GM06990 (cell line): ENCODE data around the gene NMNAT2.

Experiments
- DNase-seq: peaks from one replicate; pipeline ENCODE4 v3.0.0-alpha.2; 2011; ENCODE audit not compliant: insufficient read length; ENCODE audit errors: extremely low read depth
- H3K27me3 ChIP-seq: replicated peaks from 2 replicates; pipeline ENCODE4 v1.6.0; 2011; ENCODE audit warnings: low read length; ENCODE audit not compliant: control insufficient read depth, insufficient read depth
- H3K36me3 ChIP-seq: 2 replicates; pipeline ENCODE4 v1.5.1; 2011; ENCODE audit warnings: low read length; ENCODE audit not compliant: control insufficient read depth, insufficient read depth
- H3K4me3 ChIP-seq: replicated peaks from 2 replicates; pipeline ENCODE4 v1.5.1; 2011; ENCODE audit warnings: low read depth, mild to moderate bottlenecking, control low read depth, low read length
- TF ChIP-seq, protein P1 (sequence below): IDR thresholded peaks from 2 replicates; pipeline ENCODE4 v1.5.1; 2011; ENCODE audit warnings: low read length, control low read depth, mild to moderate bottlenecking, inconsistent platforms; ENCODE audit not compliant: insufficient read depth, poor library complexity, severe bottlenecking

The NMNAT2 gene

DNA sequence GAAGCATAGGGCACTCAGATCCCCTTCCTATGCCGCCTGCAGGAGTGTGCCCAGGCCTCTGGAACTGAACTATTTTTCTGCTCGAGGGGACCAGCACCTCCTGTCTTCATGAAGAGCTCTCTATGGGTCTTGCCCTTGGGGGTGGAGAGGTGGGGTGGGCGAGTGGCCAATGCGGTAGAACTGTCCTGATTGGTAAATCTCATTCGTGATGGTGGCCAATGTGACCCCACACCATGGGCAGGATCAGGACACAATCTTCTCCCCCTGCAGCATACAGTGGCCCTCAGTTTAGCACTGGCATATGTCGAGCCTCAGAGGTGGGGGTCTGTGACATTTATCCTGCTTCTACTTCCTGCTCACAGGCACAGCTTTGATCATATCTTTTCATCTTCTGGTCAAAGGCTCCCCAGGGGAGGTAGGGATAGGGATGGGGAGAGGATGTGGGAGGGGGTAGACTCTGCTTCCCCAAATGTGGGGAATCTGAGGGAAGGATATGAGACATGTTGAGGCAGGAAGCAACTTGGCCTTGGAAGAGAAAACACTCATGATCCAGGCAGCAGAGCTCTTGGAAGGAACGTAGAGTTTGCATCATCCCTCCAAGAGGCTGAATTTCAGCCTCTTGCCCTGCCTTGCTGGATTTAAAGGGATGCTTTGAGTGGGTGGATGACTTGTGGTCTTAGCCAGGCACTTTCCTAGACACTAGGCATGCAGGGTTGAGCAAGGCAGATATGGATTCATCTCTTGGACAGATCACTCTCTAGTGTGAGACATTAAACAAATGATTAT, 150.3 kb downstream of the NMNAT2 start:
- no peaks in the 10 kb centered on the region for H3K36me3 ChIP-seq
- TF ChIP-seq, protein P1, sequence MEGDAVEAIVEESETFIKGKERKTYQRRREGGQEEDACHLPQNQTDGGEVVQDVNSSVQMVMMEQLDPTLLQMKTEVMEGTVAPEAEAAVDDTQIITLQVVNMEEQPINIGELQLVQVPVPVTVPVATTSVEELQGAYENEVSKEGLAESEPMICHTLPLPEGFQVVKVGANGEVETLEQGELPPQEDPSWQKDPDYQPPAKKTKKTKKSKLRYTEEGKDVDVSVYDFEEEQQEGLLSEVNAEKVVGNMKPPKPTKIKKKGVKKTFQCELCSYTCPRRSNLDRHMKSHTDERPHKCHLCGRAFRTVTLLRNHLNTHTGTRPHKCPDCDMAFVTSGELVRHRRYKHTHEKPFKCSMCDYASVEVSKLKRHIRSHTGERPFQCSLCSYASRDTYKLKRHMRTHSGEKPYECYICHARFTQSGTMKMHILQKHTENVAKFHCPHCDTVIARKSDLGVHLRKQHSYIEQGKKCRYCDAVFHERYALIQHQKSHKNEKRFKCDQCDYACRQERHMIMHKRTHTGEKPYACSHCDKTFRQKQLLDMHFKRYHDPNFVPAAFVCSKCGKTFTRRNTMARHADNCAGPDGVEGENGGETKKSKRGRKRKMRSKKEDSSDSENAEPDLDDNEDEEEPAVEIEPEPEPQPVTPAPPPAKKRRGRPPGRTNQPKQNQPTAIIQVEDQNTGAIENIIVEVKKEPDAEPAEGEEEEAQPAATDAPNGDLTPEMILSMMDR, result no peak

DNA sequence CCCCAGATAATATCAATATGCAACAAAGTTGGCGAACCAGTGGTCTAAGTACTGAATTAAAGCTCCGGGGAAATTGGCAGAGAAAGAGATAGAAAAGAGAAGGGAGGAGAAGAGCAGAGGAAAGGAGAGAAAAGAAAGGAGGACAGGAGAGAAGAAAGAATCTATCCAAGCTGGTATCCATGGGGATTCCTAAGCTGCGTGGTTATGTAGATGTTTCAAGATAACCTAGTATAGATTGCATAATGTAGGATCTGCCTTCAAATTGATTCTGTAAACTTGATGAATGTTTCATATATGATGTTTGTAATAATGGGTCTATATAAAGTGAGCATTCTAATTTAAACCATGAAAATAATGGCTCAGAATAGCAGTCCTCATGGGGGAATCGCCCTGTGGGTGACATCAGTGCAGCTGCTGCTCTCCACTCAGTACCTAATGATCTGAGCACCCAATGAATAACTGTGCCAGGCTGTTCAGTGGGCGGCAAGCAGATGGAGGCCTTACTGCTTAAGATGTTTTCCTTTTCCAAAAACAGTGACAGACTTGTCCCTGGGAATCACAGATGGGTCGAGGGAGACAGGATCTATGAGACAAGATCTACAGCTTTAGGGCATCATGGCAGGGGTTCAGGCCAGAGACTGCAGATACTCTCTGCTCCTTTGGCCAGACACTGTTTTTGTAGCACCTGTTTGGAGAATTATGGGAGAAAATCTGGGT, 154.1 kb downstream of the NMNAT2 start:
- DNase-seq, result no peak

More for the DNA sequence above, 150.3 kb downstream of the NMNAT2 start:
- Histone ChIP-seq H3K27me3 (peaks cover 1% of the 10 kb centered on the region), H3K4me3 (no peak overlapping the region)
- DNase-seq, result no peak

DNA sequence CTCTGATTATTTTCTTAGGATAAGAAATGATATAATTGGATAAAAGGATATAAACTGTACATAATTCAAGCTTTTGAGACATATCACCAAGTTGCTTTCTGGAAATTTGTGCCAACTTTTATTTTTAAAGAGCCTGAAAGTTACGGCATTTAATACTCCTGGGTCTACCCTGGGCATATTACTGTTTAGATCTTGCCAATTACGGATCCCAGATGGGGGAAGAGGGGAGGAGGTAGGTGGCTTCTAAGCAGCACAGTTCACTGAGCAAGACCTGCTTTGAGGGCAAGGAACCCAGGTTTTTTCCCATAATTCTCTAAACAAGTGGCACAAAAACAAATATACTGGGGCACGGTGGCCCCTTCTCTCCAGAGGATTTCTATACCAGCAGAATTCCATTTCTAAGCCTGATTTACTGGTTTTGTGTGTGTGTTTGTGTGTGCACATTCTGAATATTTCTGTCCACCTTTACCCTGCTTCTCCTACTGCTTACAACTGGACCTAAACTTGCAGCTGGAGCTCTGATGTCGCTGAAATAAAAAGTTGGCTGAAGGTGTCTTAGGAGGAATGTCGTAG, 155.5 kb downstream of the NMNAT2 start:
- H3K4me3 ChIP-seq, result no peak overlapping the region
- no peak for DNase-seq
- H3K36me3 ChIP-seq, result no peaks in the 10 kb centered on the region
- peaks cover 1% of the 10 kb centered on the region for H3K27me3 ChIP-seq
- TF ChIP-seq, protein P1, result no peak

More for the DNA sequence above, 154.1 kb downstream of the NMNAT2 start:
- TF ChIP-seq, protein P1, result no peak
- Histone ChIP-seq H3K36me3 (no peaks in the 10 kb centered on the region), H3K4me3 (no peak overlapping the region), H3K27me3 (peaks cover 1% of the 10 kb centered on the region)

DNA sequence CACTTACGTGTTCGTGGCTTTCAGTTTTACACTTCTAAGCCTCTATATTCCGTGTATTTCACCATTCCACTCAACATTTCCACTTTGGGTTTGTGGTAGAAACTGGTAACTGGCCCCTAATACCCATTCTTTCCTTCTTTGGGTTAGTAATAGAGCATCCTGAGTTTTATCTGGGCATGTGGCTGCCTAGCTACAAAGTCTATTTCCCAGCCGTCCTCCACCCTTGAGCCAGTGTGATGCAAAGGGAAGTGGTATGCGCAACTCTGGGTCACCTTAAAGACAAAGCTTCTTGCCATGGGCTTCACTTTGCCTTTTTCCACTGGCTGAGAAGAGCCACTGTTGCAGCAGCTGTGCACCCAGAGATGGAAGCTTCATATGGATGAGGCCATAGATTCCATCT, 158.3 kb downstream of the NMNAT2 start:
- Histone ChIP-seq H3K36me3 (no peaks in the 10 kb centered on the region), H3K4me3 (no peak overlapping the region), H3K27me3 (no peaks in the 10 kb centered on the region; the same call in none of the 2 replicates)
- DNase-seq, result no peak
- TF ChIP-seq, protein P1, result no peak

DNA sequence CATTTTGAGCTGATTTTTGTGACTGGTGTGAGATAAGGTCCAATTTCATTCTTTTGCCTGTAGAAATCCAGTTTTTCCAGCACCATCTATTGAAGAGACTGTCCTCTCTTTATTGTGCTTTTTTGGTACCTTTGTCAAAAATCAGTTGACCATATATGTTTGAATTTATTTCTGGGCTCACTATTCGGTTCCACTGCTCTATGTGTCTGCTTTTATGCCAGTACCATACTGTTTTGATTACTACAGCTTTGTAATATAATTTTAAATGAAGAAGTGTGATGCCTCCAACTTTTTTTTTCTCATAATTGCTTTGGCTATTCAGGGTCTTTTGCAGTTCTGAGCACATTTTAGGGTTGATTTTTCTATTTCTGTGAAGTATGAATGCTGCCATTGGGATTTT, 163.1 kb downstream of the NMNAT2 start:
- H3K4me3 ChIP-seq, result no peak overlapping the region
- no peak for DNase-seq
- no peaks in the 10 kb centered on the region for H3K27me3 ChIP-seq
- TF ChIP-seq, protein P1, result no peak
- H3K36me3 ChIP-seq, result no peaks in the 10 kb centered on the region
